Loucy (cell line): Measurements from ENCODE around the gene FGFR2.

Experiments
- H2AFZ ChIP-seq: fragments of 200-600 bp; sonication (generic); 2 replicates; pipeline ENCODE4 v1.6.0; 2016; ENCODE audit warnings: antibody characterized with exemption, mild to moderate bottlenecking, low read length, moderate library complexity
- H3F3A ChIP-seq: fragments of 200-600 bp; 2 replicates; pipeline ENCODE4 v1.6.0; 2016; ENCODE audit warnings: antibody characterized with exemption, low read depth, mild to moderate bottlenecking
- H3K27me3 ChIP-seq: fragments of 200-600 bp; sonication (generic); 2 replicates; pipeline ENCODE4 v1.6.1; 2014; ENCODE audit warnings: low read length, mild to moderate bottlenecking; ENCODE audit not compliant: insufficient read depth, poor library complexity, severe bottlenecking
- H3K36me3 ChIP-seq: fragments of 200-600 bp; sonication (generic); 2 replicates; pipeline ENCODE4 v1.6.1; 2016; ENCODE audit warnings: low read length; ENCODE audit not compliant: insufficient read depth
- H3K4me1 ChIP-seq: fragments of 200-600 bp; sonication (generic); 2 replicates; pipeline ENCODE4 v1.5.1; 2014; ENCODE audit warnings: low read length, mild to moderate bottlenecking; ENCODE audit not compliant: insufficient read depth, poor library complexity, severe bottlenecking
- H3K4me2 ChIP-seq: fragments of 200-600 bp; sonication (generic); 2 replicates; pipeline ENCODE4 v1.6.0; 2014; ENCODE audit warnings: antibody characterized with exemption, low read length, low read depth, mild to moderate bottlenecking; ENCODE audit not compliant: poor library complexity, severe bottlenecking
- H3K4me3 ChIP-seq: fragments of 200-600 bp; sonication (generic); 2 replicates; pipeline ENCODE4 v1.5.1; 2014; ENCODE audit warnings: low read length, mild to moderate bottlenecking, mixed read lengths; ENCODE audit not compliant: poor library complexity, severe bottlenecking
- H3K79me2 ChIP-seq: fragments of 200-600 bp; sonication (generic); 2 replicates; pipeline ENCODE4 v1.6.1; 2014; ENCODE audit warnings: low read length; ENCODE audit not compliant: insufficient read depth
- H3K9ac ChIP-seq: fragments of 200-600 bp; sonication (generic); 2 replicates; pipeline ENCODE4 v1.6.0; 2014; ENCODE audit warnings: mild to moderate bottlenecking, low read depth, low read length, moderate library complexity; ENCODE audit not compliant: poor library complexity, severe bottlenecking
- H3K9me2 ChIP-seq: fragments of 200-600 bp; sonication (generic); replicated peaks from 2 replicates; pipeline ENCODE4 v1.6.1; 2016; ENCODE audit warnings: low read depth, low read length, mixed read lengths
- H3K9me3 ChIP-seq: fragments of 200-600 bp; sonication (generic); 2 replicates; pipeline ENCODE4 v1.6.1; 2014; ENCODE audit warnings: mild to moderate bottlenecking, antibody characterized with exemption, low read length, low read depth; ENCODE audit not compliant: insufficient read depth
- H4K20me1 ChIP-seq: fragments of 200-600 bp; sonication (generic); 2 replicates; pipeline ENCODE4 v1.6.0; 2014; ENCODE audit warnings: antibody characterized with exemption, low read length, mild to moderate bottlenecking; ENCODE audit not compliant: insufficient read depth, poor library complexity, severe bottlenecking
- EZH2phosphoT487 ChIP-seq: fragments of 200-600 bp; IDR thresholded peaks from 2 replicates; pipeline ENCODE4 v1.6.1; 2018; ENCODE audit warnings: antibody characterized with exemption, mild to moderate bottlenecking, moderate library complexity, borderline replicate concordance
- TF ChIP-seq, protein P1 (sequence below): fragments of 200-600 bp; sonication (generic); conservative IDR thresholded peaks from 2 replicates; pipeline ENCODE4 v1.5.1; 2014; ENCODE audit warnings: mild to moderate bottlenecking, antibody characterized with exemption, low read length

FGFR2 gene

DNA sequence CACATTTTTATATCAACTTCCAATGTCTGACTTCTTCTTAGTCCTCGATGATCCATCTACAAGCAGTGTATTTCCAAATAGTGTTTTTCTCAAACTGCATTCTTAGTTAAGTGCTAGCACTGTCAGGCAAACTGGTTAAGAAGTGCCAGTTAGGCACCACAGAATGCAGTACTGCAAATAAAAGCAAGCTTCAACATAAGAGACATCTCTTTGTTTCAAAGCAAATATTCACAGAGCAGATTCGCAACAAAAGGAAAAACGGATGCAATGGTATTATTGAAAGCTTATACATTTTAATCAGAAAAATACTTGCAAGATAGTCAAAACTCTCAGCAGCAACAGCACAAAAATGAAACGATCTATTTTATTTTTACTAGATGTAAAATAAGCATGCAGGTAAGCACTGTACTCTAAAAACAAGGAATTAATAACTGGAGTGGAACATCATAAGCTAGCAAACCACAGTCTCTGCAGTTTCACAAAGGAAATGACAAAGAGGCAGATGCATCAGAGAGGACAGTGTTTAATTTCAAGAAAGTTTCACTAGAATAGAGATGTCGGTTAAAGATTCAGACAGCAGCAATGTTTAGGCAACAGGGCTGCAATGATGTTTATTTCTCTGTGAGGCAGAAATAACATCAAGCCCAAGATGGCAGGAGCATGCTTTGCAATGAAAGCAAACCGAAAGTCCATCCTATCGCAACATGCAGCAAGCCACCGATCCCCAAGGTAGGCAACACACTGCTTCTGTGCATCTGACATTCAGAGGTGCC, 82.0 kb downstream of the FGFR2 start:
- no peak overlapping the region for H3K4me2 ChIP-seq
- no peaks in the 10 kb centered on the region for H3K79me2 ChIP-seq
- no peaks in the 10 kb centered on the region; the same call in 1 of the 2 replicates for H3K9me3 ChIP-seq
- no peaks in the 10 kb centered on the region for H4K20me1 ChIP-seq
- no peak overlapping the region for H2AFZ ChIP-seq
- no peaks in the 10 kb centered on the region for H3K9me2 ChIP-seq
- no peak overlapping the region for H3K9ac ChIP-seq
- no peaks in the 10 kb centered on the region for H3F3A ChIP-seq
- no peaks in the 10 kb centered on the region for H3K36me3 ChIP-seq
- TF ChIP-seq EZH2phosphoT487, result no peak
- TF ChIP-seq, protein P1, sequence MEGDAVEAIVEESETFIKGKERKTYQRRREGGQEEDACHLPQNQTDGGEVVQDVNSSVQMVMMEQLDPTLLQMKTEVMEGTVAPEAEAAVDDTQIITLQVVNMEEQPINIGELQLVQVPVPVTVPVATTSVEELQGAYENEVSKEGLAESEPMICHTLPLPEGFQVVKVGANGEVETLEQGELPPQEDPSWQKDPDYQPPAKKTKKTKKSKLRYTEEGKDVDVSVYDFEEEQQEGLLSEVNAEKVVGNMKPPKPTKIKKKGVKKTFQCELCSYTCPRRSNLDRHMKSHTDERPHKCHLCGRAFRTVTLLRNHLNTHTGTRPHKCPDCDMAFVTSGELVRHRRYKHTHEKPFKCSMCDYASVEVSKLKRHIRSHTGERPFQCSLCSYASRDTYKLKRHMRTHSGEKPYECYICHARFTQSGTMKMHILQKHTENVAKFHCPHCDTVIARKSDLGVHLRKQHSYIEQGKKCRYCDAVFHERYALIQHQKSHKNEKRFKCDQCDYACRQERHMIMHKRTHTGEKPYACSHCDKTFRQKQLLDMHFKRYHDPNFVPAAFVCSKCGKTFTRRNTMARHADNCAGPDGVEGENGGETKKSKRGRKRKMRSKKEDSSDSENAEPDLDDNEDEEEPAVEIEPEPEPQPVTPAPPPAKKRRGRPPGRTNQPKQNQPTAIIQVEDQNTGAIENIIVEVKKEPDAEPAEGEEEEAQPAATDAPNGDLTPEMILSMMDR, result no peak
- no peak overlapping the region for H3K4me3 ChIP-seq
- no peaks in the 10 kb centered on the region for H3K27me3 ChIP-seq
- H3K4me1 ChIP-seq, result no peaks in the 10 kb centered on the region

DNA sequence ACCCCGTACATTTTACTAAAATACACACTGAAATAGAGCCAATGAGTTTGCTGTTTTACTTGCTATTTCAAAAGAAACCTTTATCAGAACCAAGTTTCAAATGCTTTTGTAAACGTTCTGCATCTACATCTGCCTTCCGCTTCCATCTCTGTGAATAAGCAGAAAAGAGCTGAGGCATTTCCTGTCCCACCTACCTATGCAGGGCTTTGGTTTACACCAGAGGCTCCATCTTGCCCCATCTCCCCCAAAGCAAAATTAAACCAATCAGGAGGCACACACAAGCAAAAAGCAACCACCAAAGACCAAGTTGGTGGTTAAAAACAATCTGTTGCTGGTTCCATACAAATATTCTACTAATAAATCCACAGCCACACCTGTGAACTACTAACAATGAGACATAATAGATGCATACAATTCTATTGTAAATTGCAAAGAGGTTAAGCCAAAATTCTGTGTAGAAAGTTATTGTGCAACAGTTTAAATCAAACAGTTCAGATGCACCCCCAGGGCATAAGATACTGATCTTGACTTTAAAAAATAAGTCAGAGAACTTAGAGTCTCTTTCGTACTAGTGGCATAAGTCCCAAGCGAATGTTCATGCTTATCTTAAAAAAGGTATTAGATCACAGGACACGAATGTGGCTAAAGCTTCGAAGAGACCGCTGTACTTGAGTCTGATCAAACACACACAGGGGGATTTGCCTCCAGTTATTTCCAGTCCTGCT, 83.9 kb downstream of the FGFR2 start:
- Histone ChIP-seq H3K36me3 (no peaks in the 10 kb centered on the region), H3K9me3 (no peaks in the 10 kb centered on the region; the same call in 1 of the 2 replicates), H3F3A (no peaks in the 10 kb centered on the region), H3K27me3 (no peaks in the 10 kb centered on the region), H3K9ac (no peak overlapping the region), H3K4me2 (no peak overlapping the region), H3K9me2 (no peaks in the 10 kb centered on the region), H2AFZ (no peak overlapping the region), H3K79me2 (no peaks in the 10 kb centered on the region), H3K4me3 (no peak overlapping the region), H4K20me1 (no peaks in the 10 kb centered on the region), H3K4me1 (no peaks in the 10 kb centered on the region)
- TF ChIP-seq, protein P1, result no peak
- no peak for TF ChIP-seq EZH2phosphoT487

DNA sequence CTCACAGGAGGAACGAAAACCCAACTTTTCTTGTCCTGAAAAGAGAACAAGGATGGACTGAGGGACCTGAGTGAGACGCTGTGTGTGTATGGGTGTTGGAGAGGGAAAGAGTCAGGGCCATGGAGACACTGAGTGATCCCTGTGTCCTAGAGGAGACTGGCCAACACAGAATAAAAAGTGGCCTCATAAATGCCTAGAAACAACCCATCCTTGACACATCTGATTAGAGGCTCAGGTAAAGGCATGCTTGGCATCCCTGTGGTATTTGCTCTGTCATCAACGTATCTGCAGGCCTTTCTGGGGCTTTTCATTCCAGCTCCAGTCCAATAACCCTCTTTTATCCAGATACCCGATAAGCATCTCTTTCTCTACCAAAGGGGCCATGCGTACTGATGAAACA, 86.3 kb downstream of the FGFR2 start:
- H3K9me2 ChIP-seq, result no peaks in the 10 kb centered on the region
- no peaks in the 10 kb centered on the region; the same call in 1 of the 2 replicates for H3K9me3 ChIP-seq
- no peaks in the 10 kb centered on the region for H3K4me1 ChIP-seq
- TF ChIP-seq, protein P1, result no peak
- no peak for TF ChIP-seq EZH2phosphoT487
- no peaks in the 10 kb centered on the region for H4K20me1 ChIP-seq
- no peaks in the 10 kb centered on the region for H3K79me2 ChIP-seq
- no peak overlapping the region for H3K9ac ChIP-seq
- H2AFZ ChIP-seq, result no peak overlapping the region
- H3K4me3 ChIP-seq, result no peak overlapping the region
- H3F3A ChIP-seq, result no peaks in the 10 kb centered on the region
- no peak overlapping the region for H3K4me2 ChIP-seq
- H3K36me3 ChIP-seq, result no peaks in the 10 kb centered on the region
- H3K27me3 ChIP-seq, result no peaks in the 10 kb centered on the region
